Measurements from ENCODE around the gene SEPTIN14. TPM values are rescaled to one million over a fixed set of nuclear protein-coding genes. Genes with fewer than 3 reads are reported as not detected.
"Not testable (repeated sequence)": the region's sequence is repeated elsewhere in the genome, so short reads cannot be mapped to it uniquely, and the experiment has no call there.

SEPTIN14 gene
- total RNA-seq, 1 donor from 2014 or later: not detected

DNA sequence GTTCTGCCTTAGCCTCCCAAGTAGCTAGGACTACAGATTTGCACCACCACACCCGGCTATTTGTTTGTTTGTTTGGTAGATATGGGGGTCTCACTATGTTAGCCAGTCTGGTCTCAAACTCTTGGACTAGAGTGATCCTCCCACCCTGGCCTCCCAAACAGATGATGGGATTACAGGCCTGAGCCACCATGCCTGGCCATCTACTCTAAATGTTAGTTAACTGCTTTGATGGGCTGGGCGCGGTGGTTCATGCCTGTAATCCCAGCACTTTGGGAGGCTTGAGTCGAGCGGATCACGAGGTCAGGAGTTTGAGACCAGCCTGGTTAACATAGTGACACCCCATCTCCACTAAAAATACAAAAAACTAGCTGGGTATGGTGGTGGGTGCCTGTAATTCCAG lies 74.8 kb downstream of the SEPTIN14 start:
- intact Hi-C loops (cut with micrococcal nuclease): no loop called here
- ATAC-seq (no peak), DNase-seq (no peak)

DNA sequence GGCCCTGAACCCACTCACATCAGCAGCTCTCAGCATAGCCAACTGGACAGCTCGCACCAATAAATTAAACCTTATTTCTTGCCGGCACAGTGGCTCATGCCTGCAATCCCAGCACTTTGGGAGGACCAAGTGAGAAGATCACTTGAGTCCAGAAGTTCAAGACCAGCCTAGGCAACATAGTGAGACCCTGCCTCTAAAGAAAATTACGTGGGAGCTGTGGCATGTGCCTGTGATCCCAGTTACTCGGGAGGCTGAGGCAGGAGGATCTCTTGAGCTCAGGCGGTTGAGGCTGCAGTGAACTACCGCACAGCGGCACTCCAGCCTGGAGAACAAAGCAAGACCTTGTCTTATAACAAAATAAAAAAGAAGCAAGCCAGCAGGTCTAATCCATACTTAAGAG lies 75.7 kb downstream of the SEPTIN14 start:
- intact Hi-C loops (cut with micrococcal nuclease): no loop called here
- DNase-seq (no peak), ATAC-seq (no peak)

DNA sequence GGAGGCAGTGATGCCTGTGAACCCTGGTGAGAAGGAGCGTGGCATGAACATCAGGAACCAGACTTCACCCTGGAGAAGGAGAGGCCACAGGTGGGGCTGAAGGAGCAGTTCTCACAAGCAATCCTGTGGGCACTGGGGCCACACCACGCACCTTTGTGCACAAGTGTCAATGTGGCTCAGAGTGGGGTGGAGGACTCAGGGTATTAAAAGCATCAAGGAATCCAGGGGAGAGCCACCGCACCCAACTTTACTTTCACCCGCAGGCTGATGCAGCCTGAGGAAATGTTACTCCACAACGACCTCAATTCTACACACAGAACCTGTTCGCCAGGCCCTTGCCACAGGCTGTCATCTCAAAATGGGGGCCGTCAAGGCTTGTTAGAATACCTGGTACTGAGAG lies 77.1 kb downstream of the SEPTIN14 start:
- intact Hi-C loops (cut with micrococcal nuclease); DNase-seq; ATAC-seq: not testable (repeated sequence)

DNA sequence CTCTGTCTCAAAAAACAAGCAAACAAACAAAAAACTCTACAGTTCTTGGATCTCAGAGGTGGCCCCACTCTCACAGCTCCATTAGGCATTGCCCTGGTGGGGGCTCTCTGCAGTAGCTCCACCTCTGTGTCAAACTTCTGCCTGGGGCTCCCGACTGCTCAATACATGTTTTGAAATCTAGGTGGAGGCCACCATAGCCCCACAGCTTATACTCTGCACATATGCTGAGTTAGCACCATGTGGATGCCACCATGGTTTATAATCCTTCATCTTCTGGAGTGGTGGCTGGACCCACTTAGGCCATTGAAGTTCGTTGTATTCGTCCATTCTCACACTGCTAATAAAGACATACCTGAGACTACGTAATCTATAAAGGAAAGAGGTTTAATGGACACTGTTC lies 78.4 kb downstream of the SEPTIN14 start:
- ATAC-seq (no peak), DNase-seq (no peak)
- intact Hi-C loops (cut with micrococcal nuclease): no loop called here

DNA sequence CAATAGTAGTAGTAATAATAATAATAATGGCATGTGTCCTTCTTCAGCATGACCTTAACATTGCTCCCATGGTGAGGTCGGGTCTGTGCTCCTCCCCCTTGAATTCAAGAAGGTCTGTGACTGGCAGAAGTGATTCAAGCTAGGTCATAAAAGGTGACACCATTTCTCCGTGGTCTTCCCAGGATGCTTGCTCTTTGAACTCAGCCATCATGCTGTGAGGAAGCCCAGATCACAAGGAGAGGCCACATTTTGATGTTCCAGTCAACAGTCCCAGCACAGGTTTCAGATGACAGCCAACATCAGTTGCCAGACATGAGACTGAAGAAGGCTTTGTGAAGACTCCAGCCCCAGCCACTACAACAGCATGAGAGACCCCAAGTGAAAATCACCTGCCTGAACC lies 83.9 kb downstream of the SEPTIN14 start:
- intact Hi-C loops (cut with micrococcal nuclease): no loop called here
- ATAC-seq (no peak), DNase-seq (no peak)

DNA sequence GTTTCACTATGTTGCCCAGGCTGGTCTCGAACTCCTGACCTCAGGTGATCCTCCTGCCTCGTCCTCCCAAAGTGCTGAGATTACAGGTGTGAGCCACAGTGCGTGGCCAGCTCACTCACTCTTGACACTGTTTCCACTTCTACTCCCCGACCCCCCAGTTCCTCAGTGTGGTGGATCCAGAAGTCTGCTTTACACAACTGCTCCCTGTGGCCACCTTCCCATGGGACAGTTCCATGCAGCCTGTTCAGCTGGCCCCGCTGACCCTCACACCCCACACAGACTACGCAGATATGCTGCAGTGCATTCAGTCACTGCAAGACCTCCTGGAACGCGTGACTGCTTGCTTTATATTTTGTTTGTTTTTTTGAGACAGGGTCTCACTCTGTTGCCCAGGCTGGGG lies 86.4 kb downstream of the SEPTIN14 start:
- ATAC-seq (no peak), DNase-seq (no peak)
- intact Hi-C loops (cut with micrococcal nuclease): no loop called here

DNA sequence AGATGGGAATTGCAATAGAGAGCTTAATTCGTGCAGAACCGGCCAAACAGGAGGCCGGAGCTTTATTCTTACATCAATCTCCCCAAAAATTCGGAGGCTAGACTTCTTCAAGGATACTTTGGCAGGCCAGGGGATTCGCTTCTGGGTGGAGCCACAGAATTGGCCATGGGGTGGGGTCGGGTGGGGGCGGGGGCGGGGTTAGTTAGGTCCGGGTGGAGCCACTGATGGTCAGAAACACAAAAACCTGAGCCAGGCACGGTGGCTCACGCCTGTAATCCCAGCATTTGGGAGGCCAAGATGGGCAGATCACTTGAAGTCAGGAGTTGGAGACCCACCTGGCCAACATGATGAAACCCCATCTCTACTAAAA lies 87.5 kb downstream of the SEPTIN14 start:
- no peak for DNase-seq
- no peak for ATAC-seq
- intact Hi-C loops (cut with micrococcal nuclease): no loop called here

DNA sequence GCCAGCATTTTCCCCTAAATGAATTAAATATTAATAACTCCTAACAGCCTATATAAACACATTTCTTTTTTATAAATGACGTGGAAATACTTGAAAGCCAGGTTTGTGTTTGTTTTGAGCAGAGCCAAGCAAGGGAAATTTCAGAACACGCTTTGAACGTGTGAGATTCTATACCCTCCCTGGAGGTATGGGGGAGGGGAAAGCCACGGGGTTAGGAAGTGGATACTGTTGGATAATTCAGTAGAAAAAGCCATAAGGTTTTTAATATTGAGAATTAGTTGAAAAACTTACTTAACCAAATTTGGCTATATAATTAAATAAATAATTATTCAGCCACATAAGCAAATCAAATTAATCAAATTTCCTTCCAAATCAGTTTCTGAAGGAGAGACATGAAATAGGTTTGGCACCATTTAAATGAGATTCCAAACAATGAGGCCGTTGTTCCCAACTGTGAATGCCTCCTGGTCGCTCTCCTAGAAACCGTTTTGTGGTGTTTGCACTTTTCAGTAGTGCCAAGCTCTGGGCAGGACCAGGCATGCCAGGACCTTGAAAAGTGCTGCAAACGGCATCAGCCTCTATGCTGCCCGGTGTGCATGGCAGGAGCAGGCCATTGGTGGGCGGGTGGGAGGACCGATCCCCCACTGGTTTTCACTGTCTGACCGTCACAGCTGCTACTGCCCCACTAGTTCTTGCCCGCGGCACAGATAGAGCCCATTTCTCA lies 88.1 kb downstream of the SEPTIN14 start:
- DNase-seq (no peak), ATAC-seq (no peak)
- intact Hi-C loops (cut with micrococcal nuclease): no loop called here

DNA sequence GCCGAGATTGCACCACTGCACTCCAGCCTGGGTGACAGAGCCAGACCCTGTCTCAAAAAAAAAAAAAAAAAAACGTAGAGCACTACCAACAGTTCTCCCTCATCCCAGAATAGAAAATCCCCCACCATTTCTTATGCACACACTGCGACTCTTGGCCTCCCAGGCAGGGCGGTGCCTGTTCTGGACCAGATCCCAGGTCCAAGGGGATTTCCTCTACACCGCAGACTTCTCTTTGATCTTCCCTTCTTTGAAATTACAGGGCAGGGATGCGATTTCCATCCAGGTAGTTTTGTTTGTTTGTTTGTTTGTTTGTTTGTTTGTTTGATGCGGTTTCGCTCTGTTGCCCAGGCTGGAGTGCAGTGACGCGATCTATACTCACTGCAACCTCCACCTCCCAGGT lies 91.8 kb downstream of the SEPTIN14 start:
- no peak for DNase-seq
- intact Hi-C loops (cut with micrococcal nuclease): no loop called here

DNA sequence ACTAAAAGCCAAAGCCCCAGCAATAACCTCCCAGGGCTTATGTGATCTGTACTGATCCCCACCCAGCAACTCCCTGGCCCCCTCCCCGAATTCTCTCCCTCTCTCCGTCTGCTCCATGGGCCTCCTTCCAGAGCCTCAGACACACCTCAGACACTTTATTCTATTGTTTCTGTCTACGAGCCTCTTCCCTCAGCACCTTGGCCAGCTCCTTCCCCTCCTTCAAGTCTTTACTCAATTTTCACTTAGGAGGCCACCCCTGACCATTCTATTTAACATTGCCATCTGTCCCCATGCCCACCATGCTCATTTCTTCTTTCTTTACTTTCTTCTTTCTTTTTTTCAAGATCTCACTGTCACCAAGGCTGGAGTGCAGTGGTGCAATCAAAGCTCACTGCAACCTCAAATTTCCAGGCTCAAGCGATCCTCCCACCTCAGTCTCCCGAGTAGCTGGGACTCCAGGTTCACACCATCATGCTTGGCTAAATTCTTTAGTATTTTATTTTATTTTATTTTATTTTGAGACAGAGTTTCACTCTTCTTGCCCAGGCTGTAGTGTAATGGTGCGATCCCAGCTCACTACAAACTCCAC lies 109.2 kb downstream of the SEPTIN14 start:
- ATAC-seq; intact Hi-C loops (cut with micrococcal nuclease); DNase-seq: not testable (repeated sequence)

More for the DNA sequence above, 91.8 kb downstream of the SEPTIN14 start:
- ATAC-seq: no peak

DNA sequence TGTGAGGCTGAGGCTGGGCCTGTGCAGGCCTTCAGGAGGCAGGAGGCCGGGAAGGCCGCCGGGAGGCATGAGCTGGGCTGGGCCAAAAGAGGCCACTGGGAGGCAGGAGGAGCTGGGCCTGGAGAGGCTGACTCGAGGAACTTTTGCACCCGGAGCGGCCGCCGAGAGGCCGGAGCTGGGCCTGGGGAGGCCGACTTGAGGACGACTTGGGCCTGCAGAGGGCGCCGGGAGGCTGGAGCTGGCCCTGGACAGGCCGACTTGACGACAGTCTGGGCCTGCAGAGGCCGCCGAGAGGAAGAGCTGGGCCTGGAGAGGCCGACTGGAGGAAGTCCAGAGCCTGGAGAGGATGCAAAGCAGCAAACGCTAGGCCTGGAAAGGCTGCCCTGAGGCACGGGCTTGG lies 117.8 kb downstream of the SEPTIN14 start:
- ATAC-seq; intact Hi-C loops (cut with micrococcal nuclease); DNase-seq: not testable (repeated sequence)

Other genes starting within 250 kb of the SEPTIN14 start
- gene ZNF713, start 24.7 kb upstream of the SEPTIN14 start, total RNA-seq: 4.7 TPM
- gene MRPS17, start 89.1 kb upstream of the SEPTIN14 start, total RNA-seq: 23.2 TPM
- 374 TPM for gene NIPSNAP2, start 101.8 kb upstream of the SEPTIN14 start, total RNA-seq
- 14.6 TPM for gene PSPH, start 188.7 kb upstream of the SEPTIN14 start, total RNA-seq
- 73.5 TPM for gene CCT6A, start 189.0 kb upstream of the SEPTIN14 start, total RNA-seq
- gene SUMF2, start 201.5 kb upstream of the SEPTIN14 start, total RNA-seq: 29.2 TPM
- 30.4 TPM for gene PHKG1, start 230.2 kb upstream of the SEPTIN14 start, total RNA-seq
- 500 TPM for gene CHCHD2, start 243.7 kb upstream of the SEPTIN14 start, total RNA-seq